ENCODE data around the gene CABP1.
A peak's percentile ranks its signal among the peaks of the same experiment; 100 is the strongest.

Gene CABP1

GRCh38 chr12:120649442-120650232 lies 9.2 kb downstream of the CABP1 start:
- TF ChIP-seq CTCF (IDR thresholded peaks at IDR 0.05; ENCODE audit: low read depth, low read length) = no peak
- DNase-seq (ENCODE audit: low read depth in 2 of 2) = no peak
- H3K4me3 ChIP-seq (replicated peaks in 1 of 2; ENCODE audit: low read depth in 2 of 2, low read length in 2 of 2) = peak overlapping the region in 1 of 2 donors; percentile 52

- no peak for DNase-seq (ENCODE audit: low read depth in 2 of 2)
- H3K4me3 ChIP-seq (replicated peaks in 1 of 2; ENCODE audit: low read depth in 2 of 2, low read length in 2 of 2) = peak overlapping the region in 1 of 2 donors; percentile 52
- TF ChIP-seq CTCF (IDR thresholded peaks at IDR 0.05; ENCODE audit: low read depth, low read length) = no peak
These were observed 9.8 kb downstream of the CABP1 start for GRCh38 chr12:120650233-120650690.

GRCh38 chr12:120651821-120652220 lies 11.4 kb downstream of the CABP1 start:
- DNase-seq (ENCODE audit: low read depth in 2 of 2) = peak; percentile 41 to 44
- TF ChIP-seq CTCF (IDR thresholded peaks at IDR 0.05; ENCODE audit: low read depth, low read length) = no peak
- H3K4me3 ChIP-seq (replicated peaks in 1 of 2; ENCODE audit: low read depth in 2 of 2, low read length in 2 of 2) = no peak overlapping the region

- no peak for TF ChIP-seq CTCF (IDR thresholded peaks at IDR 0.05; ENCODE audit: low read depth, low read length)
- no peak overlapping the region for H3K4me3 ChIP-seq (replicated peaks in 1 of 2; ENCODE audit: low read depth in 2 of 2, low read length in 2 of 2)
- no peak for DNase-seq (ENCODE audit: low read depth in 2 of 2)
These were observed 12.4 kb downstream of the CABP1 start for GRCh38 chr12:120652656-120653435.

GRCh38 chr12:120653611-120654010 lies 13.2 kb downstream of the CABP1 start:
- TF ChIP-seq CTCF (IDR thresholded peaks at IDR 0.05; ENCODE audit: low read depth, low read length) = no peak
- no peak overlapping the region for H3K4me3 ChIP-seq (replicated peaks in 1 of 2; ENCODE audit: low read depth in 2 of 2, low read length in 2 of 2)
- no peak for DNase-seq (ENCODE audit: low read depth in 2 of 2)

GRCh38 chr12:120654656-120655055 lies 14.2 kb downstream of the CABP1 start:
- DNase-seq (ENCODE audit: low read depth in 2 of 2) = no peak
- no peak for TF ChIP-seq CTCF (IDR thresholded peaks at IDR 0.05; ENCODE audit: low read depth, low read length)
- H3K4me3 ChIP-seq (replicated peaks in 1 of 2; ENCODE audit: low read depth in 2 of 2, low read length in 2 of 2) = no peak overlapping the region
